H1 (cell line): ENCODE measurements around the gene ST3GAL3. TPM values are rescaled to one million over a fixed set of nuclear protein-coding genes. Genes with fewer than 3 reads are reported as not detected.
A peak's percentile ranks its signal among the peaks of the same experiment; 100 is the strongest.

Experiments
- CTCF ChIA-PET: fragments of 300-600 bp; sonication (Branson Sonifier 250); formaldehyde crosslinking; loops from one replicate; lab custom pipeline; 2021; ENCODE audit not compliant: partially characterized antibody; lab: Charles Lee
- POLR2A ChIA-PET: fragments of 300-600 bp; sonication (Branson Sonifier 250); formaldehyde crosslinking; loops from one replicate; lab custom pipeline; 2021; ENCODE audit warnings: inconsistent platforms; ENCODE audit not compliant: partially characterized antibody; lab: Charles Lee
- DNase-seq, 2 experiments: peaks; one replicate each; pipeline versions ENCODE4 v3.0.0 to v3.0.0-alpha.2; 2010 to 2022; ENCODE audit warnings: low spot score in 2 of 2, low read depth in 1 of 2, mixed read lengths in 1 of 2
- FAIRE-seq: peaks from 2 replicates; lab custom pipeline; 2011; peaks lifted over from hg19 to GRCh38; lab: Jason Lieb, UNC
- H2AFZ ChIP-seq: 2 replicates; pipeline ENCODE4 v1.8.1; 2012; ENCODE audit warnings: low read length, inconsistent platforms
- H2AK5ac ChIP-seq: 2 replicates; pipeline ENCODE4 v1.6.1; 2013; ENCODE audit warnings: low read depth, low read length
- H2BK120ac ChIP-seq: replicated peaks from 2 replicates; pipeline ENCODE3; 2013; ENCODE audit warnings: low read depth, low read length, inconsistent platforms
- H2BK12ac ChIP-seq: 2 replicates; pipeline ENCODE4 v1.6.1; 2013; ENCODE audit warnings: low read depth, low read length
- H2BK15ac ChIP-seq: 2 replicates; pipeline ENCODE4 v1.6.1; 2013; ENCODE audit warnings: low read length
- H2BK20ac ChIP-seq: 2 replicates; pipeline ENCODE4 v1.6.1; 2013; ENCODE audit warnings: low read length
- H2BK5ac ChIP-seq: 2 replicates; pipeline ENCODE4 v1.6.1; 2013; ENCODE audit warnings: low read depth, low read length
- H3K14ac ChIP-seq: 2 replicates; pipeline ENCODE4 v1.6.1; 2013; ENCODE audit warnings: inconsistent platforms; ENCODE audit not compliant: insufficient read length
- H3K18ac ChIP-seq: 2 replicates; pipeline ENCODE4 v1.6.1; 2013; ENCODE audit warnings: low read length; ENCODE audit errors: extremely low read depth
- H3K23ac ChIP-seq: 2 replicates; pipeline ENCODE4 v1.6.1; 2013; ENCODE audit warnings: inconsistent platforms; ENCODE audit not compliant: insufficient read length
- H3K23me2 ChIP-seq: 2 replicates; pipeline ENCODE4 v1.6.1; 2013; ENCODE audit warnings: low read depth, low read length
- H3K27ac ChIP-seq: 2 replicates; pipeline ENCODE4 v1.6.1; 2011; ENCODE audit warnings: low read depth, low read length, inconsistent platforms
- H3K27me3 ChIP-seq, 4 experiments: replicated peaks in 1 of 4; 1 replicate in 1 of 4; 2 replicates in 3 of 4; pipeline versions ENCODE4 v1.6.1 to v1.8.1; 2011 to 2013; ENCODE audit warnings: low read length in 3 of 4, mild to moderate bottlenecking in 3 of 4, inconsistent platforms in 2 of 4, mixed read lengths in 2 of 4, moderate library complexity in 1 of 4; ENCODE audit not compliant: control insufficient read depth in 3 of 4, insufficient read depth in 3 of 4; ENCODE audit errors: extremely low read depth in 1 of 4
- H3K36me3 ChIP-seq, 4 experiments: 2 replicates each; pipeline versions ENCODE4 v1.6.1 to v1.8.1; 2011 to 2013; ENCODE audit warnings: mild to moderate bottlenecking in 4 of 4, low read length in 3 of 4, moderate library complexity in 2 of 4, control low read depth in 1 of 4, inconsistent platforms in 1 of 4; ENCODE audit not compliant: insufficient read depth in 4 of 4, control insufficient read depth in 2 of 4
- H3K4ac ChIP-seq: replicated peaks from 2 replicates; pipeline ENCODE3; 2013; ENCODE audit warnings: low read length, low read depth, mixed read lengths, inconsistent platforms; ENCODE audit not compliant: insufficient read length
- H3K4me1 ChIP-seq, 4 experiments: replicated peaks in 1 of 4; 1 replicate in 1 of 4; 2 replicates in 3 of 4; pipeline versions ENCODE4 v1.6.1 to v1.8.1; 2011 to 2013; ENCODE audit warnings: low read length in 3 of 4, inconsistent platforms in 2 of 4, mixed read lengths in 1 of 4; ENCODE audit not compliant: insufficient read depth in 4 of 4, control insufficient read depth in 3 of 4
- H3K4me2 ChIP-seq, 2 experiments: 2 replicates each; pipeline versions ENCODE4 v1.6.1 to v1.8.1; 2011 to 2013; ENCODE audit warnings: low read depth in 2 of 2, low read length in 2 of 2, control low read depth in 1 of 2, inconsistent platforms in 1 of 2, mild to moderate bottlenecking in 1 of 2; ENCODE audit not compliant: insufficient read depth in 1 of 2
- H3K4me3 ChIP-seq, 4 experiments: fragments of 200-600, 300-600 bp in 1 of 4; sonication (generic), shearing (Covaris generic), sonication (Bioruptor Twin) in 1 of 4; 2 replicates each; pipeline versions ENCODE4 v1.5.1 to v1.8.1; 2011 to 2016; ENCODE audit warnings: low read length in 4 of 4, low read depth in 3 of 4, control low read depth in 2 of 4, inconsistent platforms in 2 of 4, mild to moderate bottlenecking in 2 of 4, mixed read lengths in 1 of 4, moderate library complexity in 1 of 4; ENCODE audit not compliant: insufficient read depth in 2 of 4; ENCODE audit errors: extremely low read depth in 1 of 4
- H3K56ac ChIP-seq: replicated peaks from 2 replicates; pipeline ENCODE3; 2013; ENCODE audit warnings: low read depth, mild to moderate bottlenecking, mixed read lengths, low read length, inconsistent platforms; ENCODE audit not compliant: insufficient read length
- H3K79me1 ChIP-seq: 2 replicates; pipeline ENCODE4 v1.6.1; 2013; ENCODE audit warnings: low read depth, low read length, control low read depth
- H3K79me2 ChIP-seq, 2 experiments: 2 replicates each; pipeline versions ENCODE4 v1.6.1 to v1.8.1; 2012 to 2013; ENCODE audit warnings: low read length in 2 of 2, mild to moderate bottlenecking in 2 of 2, inconsistent platforms in 1 of 2; ENCODE audit not compliant: insufficient read depth in 2 of 2, control insufficient read depth in 1 of 2
- H3K9ac ChIP-seq, 4 experiments: replicated peaks in 1 of 4; 1 replicate in 1 of 4; 2 replicates in 3 of 4; pipeline versions ENCODE4 v1.6.1 to v1.8.1; 2011 to 2013; ENCODE audit warnings: low read depth in 3 of 4, low read length in 3 of 4, control low read depth in 2 of 4, mild to moderate bottlenecking in 2 of 4, moderate library complexity in 2 of 4, inconsistent platforms in 1 of 4; ENCODE audit errors: extremely low read depth in 1 of 4
- H3K9me3 ChIP-seq, 2 experiments: 2 replicates each; pipeline versions ENCODE4 v1.6.1 to v1.8.1; 2012 to 2013; ENCODE audit warnings: mild to moderate bottlenecking in 2 of 2, moderate library complexity in 2 of 2, control low read depth in 1 of 2, inconsistent platforms in 1 of 2, low read depth in 1 of 2, low read length in 1 of 2, mixed read lengths in 1 of 2; ENCODE audit not compliant: insufficient read depth in 2 of 2
- H4K20me1 ChIP-seq, 2 experiments: replicated peaks in 1 of 2; 2 replicates each; pipeline versions ENCODE3 to v1.8.1; 2011 to 2013; ENCODE audit warnings: inconsistent platforms in 2 of 2, low read length in 2 of 2, mild to moderate bottlenecking in 1 of 2; ENCODE audit not compliant: insufficient read depth in 2 of 2, control insufficient read depth in 1 of 2
- H4K5ac ChIP-seq: 2 replicates; pipeline ENCODE4 v1.6.1; 2013; ENCODE audit warnings: low read length, low read depth, mixed read lengths, inconsistent platforms; ENCODE audit not compliant: insufficient read length
- H4K8ac ChIP-seq: 2 replicates; pipeline ENCODE4 v1.8.0; 2013; ENCODE audit warnings: mild to moderate bottlenecking, moderate library complexity, low read length, inconsistent platforms; ENCODE audit not compliant: insufficient read depth; ENCODE audit errors: extremely low read depth
- H4K91ac ChIP-seq: replicated peaks from 2 replicates; pipeline ENCODE3; 2013; ENCODE audit warnings: low read length, mixed read lengths, inconsistent platforms; ENCODE audit not compliant: insufficient read length
- EGR1 ChIP-seq: IDR thresholded peaks from 2 replicates; pipeline ENCODE4 v1.6.1; 2011; ENCODE audit warnings: low read depth, low read length, borderline replicate concordance
- JUND ChIP-seq: IDR thresholded peaks from 2 replicates; pipeline ENCODE4 v1.6.1; 2011; ENCODE audit warnings: mild to moderate bottlenecking, improper control_type of control experiment, low read length
- KDM1A ChIP-seq: fragments of 200-600, 300-600 bp; sonication (generic); IDR thresholded peaks from 2 replicates; pipeline ENCODE4 v1.7.1; 2016; ENCODE audit warnings: mild to moderate bottlenecking, low read length, borderline replicate concordance
- KDM5A ChIP-seq: fragments of 200-600 bp; IDR thresholded peaks from 2 replicates; pipeline ENCODE4 v1.7.1; 2012; ENCODE audit warnings: mild to moderate bottlenecking, low read length, inconsistent platforms, mixed read lengths
- POLR2AphosphoS5 ChIP-seq: IDR thresholded peaks from 2 replicates; pipeline ENCODE4 v1.6.1; 2011; ENCODE audit warnings: low read depth, low read length
- SIX5 ChIP-seq: IDR thresholded peaks from 2 replicates; pipeline ENCODE4 v1.6.1; 2011; ENCODE audit warnings: mild to moderate bottlenecking, low read depth, low read length
- USF2 ChIP-seq: IDR thresholded peaks from 2 replicates; pipeline ENCODE4 v1.6.1; 2011; ENCODE audit warnings: low read length, improper control_type of control experiment
- WGBS, 2 experiments: shearing (Covaris generic) in 1 of 2; methylation state at CpG; one replicate each; pipeline versions ENCODE4 v1.1.6 to v1.1.7; 2013 to 2015; ENCODE audit warnings: low lambda C conversion rate in 2 of 2, mixed read lengths in 2 of 2, inconsistent platforms in 1 of 2, low coverage in 1 of 2, missing lambda C conversion rate in 1 of 2; ENCODE audit not compliant: insufficient replicate concordance in 2 of 2, insufficient coverage in 1 of 2, insufficient read length in 1 of 2; ENCODE audit errors: extremely low coverage in 1 of 2, missing lambda C conversion rate in 1 of 2; 5-methylcytosine and 5-hydroxymethylcytosine counted together
- polyA plus RNA-seq, 7 experiments: library from polyadenylated mRNA; depleted of rRNA in 3 of 7; stranded (reverse) in 5 of 7; unstranded in 2 of 7; fragments of >200 nt in 5 of 7; fragments of 200-250 nt in 2 of 7; gene quantifications; 1 replicate in 5 of 7; 2 replicates in 1 of 7; 4 replicates in 1 of 7; pipeline versions ENCODE4 v1.2.1 to v1.2.3, GENCODE V29; 2011 to 2013; ENCODE audit warnings: missing spikeins in 2 of 7, mixed read lengths in 2 of 7
- total RNA-seq: library from RNA; stranded (reverse); fragmentation: NEBNext Ultra II Directional; extraction: Animal tissue kit (Norgen Biotek cat#: 25700); gene quantifications from 2 replicates; pipeline ENCODE4 v1.2.1, GENCODE V29; 2021

The ST3GAL3 gene
- total and polyA plus RNA-seq, 2 of the 8 experiments (the other 6 are each of a cell fraction or from before 2014, with no cell fraction given), result 6.8 to 7.0 TPM

GRCh38 chr1:43970911-43971310 lies 263.6 kb downstream of the ST3GAL3 start:
- CTCF ChIA-PET, result interaction anchor here (0.7 to 9.2 kb wide), 13 partner anchors 9 to 207 kb away, joined by 3 to 79 read pairs (median 5); partner anchors contain the start of genes IPO13 and SLC6A9
- no peak overlapping the region for H3K18ac ChIP-seq

More at GRCh38 chr1:43970911-43971310, 263.6 kb downstream of the ST3GAL3 start:
- Histone ChIP-seq H4K8ac (no peak overlapping the region; the same call in 1 of the 2 replicates), H3K27me3 (no peaks in the 10 kb centered on the region), H3K79me1 (0 out of 2 replicates have a peak, but pooled peaks cover 7% of the 10 kb centered on the region), H2BK15ac (no peak overlapping the region), H3K79me2 (peaks cover 0 to 19% of the 10 kb centered on the region in 2 experiments; a peak in 2 of 4 replicates), H4K91ac (no peak overlapping the region), H2BK5ac (no peak overlapping the region), H3K23me2 (peaks cover 20% of the 10 kb centered on the region), H2AK5ac (no peak overlapping the region), H2AFZ (no peak overlapping the region), H3K23ac (no peak overlapping the region), H3K4me1 (peaks cover 2 to 14% (median 7%) of the 10 kb centered on the region in 4 experiments), H3K4me3 (peak overlapping the region; percentile 65 to 100 (median 97); a peak in 5 of 8 replicates), H3K27ac (no peak overlapping the region), H2BK120ac (no peak overlapping the region), H3K4ac (no peak overlapping the region), H2BK20ac (no peak overlapping the region), H4K20me1 (peaks cover 4 to 13% of the 10 kb centered on the region in 2 experiments), H3K9me3 (no peaks in the 10 kb centered on the region), H2BK12ac (no peak overlapping the region), H3K36me3 (peaks cover 0 to 14% (median 8%) of the 10 kb centered on the region in 4 experiments; a peak in 4 of 8 replicates), H3K9ac (no peak overlapping the region), H4K5ac (no peak overlapping the region), H3K4me2 (peak overlapping the region; percentile 69 to 85; a peak in 3 of 4 replicates), H3K14ac (no peak overlapping the region), H3K56ac (no peak overlapping the region)
- no peak for DNase-seq
- TF ChIP-seq EGR1, result no peak
- no peak for TF ChIP-seq SIX5
- TF ChIP-seq KDM5A, result no peak
- no peak for TF ChIP-seq POLR2AphosphoS5
- TF ChIP-seq JUND, result no peak
- no peak for TF ChIP-seq KDM1A
- no peak for TF ChIP-seq USF2
- WGBS, 2 experiments, result 90% methylated on average over 9 of the region's 9 CpGs; no CpG with 5 or more reads in 1 of the 2 experiments
- no peak for FAIRE-seq
- POLR2A ChIA-PET, result interaction anchor here (1.2 to 12.9 kb wide), 5 partner anchors 8 to 23 kb away, joined by 5 to 189 read pairs (median 10); partner anchors contain the start of genes CCDC24 and IPO13
